ENCODE data around the gene MROH7.

- no peak for TF ChIP-seq CTCF (conservative IDR thresholded peaks at IDR 0.05; ENCODE audit: low read length)
- TF ChIP-seq EZH2phosphoT487 (IDR thresholded peaks at IDR 0.05; ENCODE audit: borderline replicate concordance): no peak
These were observed 38.8 kb downstream of the MROH7 start for GRCh38 chr1:54680387-54680786.
